ENCODE data around the gene FOSL1. TPM values are rescaled to one million over a fixed set of nuclear protein-coding genes. Genes with fewer than 3 reads are reported as not detected.

Gene FOSL1
- total RNA-seq, 1 experiment from 2014 or later = 20.5 TPM

DNA sequence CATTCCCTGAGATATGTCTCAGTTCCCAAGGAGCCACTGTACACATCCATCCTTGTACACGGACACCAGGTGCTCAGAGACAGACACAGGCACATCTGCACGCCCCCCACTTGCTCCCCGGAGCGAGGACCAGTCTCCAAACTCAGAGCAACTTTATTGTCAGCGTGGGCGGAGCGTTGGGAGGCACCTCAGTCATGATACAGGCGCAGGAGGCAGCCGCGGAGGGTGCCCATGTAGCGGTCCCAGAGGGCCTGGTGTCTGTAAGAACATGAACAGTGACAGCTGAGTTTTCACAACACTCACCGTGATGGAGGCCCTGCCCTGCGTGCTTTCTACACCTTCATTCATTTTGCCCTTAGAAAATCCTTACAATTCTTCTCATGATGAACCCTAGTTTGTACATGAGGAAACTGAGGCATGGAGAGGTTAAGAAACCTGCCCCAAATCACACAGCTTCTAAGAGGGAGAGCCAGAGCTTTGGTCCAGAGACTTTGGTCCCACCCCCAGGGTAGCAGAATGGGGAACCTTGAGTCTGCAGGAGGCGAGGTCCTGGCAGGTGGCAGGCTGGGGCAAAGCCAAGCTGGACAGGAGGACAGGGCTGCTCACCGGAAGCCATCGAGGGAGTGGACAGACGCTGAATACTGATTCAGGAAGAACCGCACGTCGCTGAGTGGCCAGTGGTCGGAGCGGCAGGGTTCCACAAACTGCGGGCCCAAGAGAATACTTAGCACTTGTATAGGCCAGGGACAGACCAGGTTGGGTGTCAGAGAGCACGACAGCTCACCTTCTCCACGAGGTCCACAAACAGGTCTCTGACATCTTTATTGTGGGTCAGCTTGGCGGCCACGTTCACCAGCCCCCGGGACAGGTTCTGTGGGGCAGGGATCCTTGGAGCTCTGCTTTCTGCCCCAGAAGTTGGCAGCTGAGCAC lies 16.1 kb downstream of the FOSL1 start:
- Mint-ChIP-seq H3K36me3 (peaks cover 42% of the 10 kb centered on the region), H3K9me3 (no peaks in the 10 kb centered on the region), H3K27me3 (ENCODE audit: low read depth) (peaks cover 4% of the 10 kb centered on the region), H3K27ac (no peak overlapping the region), H3K4me3 (no peak overlapping the region), H3K4me1 (peaks cover 17% of the 10 kb centered on the region)
- ATAC-seq (no peak), DNase-seq (ENCODE audit: low spot score) (no peak)
- ChIA-PET POLR2A (interaction anchor here (0.6 to 2.2 kb wide), 3 partner anchors 17 to 33 kb away, joined by 3 to 16 read pairs (median 4); partner anchors contain the start of gene CFL1), CTCF (interaction anchor here (0.5 to 11.9 kb wide), 71 partner anchors 10 to 870 kb away, joined by 3 to 539 read pairs (median 5); partner anchors contain the start of genes AP5B1, ARL2, BANF1 and CFL1)
- TF ChIP-seq ZNF423 (CRISPR knock-in tag; IDR thresholded peaks at IDR 0.05) = no peak
- TF ChIP-seq, protein P1, sequence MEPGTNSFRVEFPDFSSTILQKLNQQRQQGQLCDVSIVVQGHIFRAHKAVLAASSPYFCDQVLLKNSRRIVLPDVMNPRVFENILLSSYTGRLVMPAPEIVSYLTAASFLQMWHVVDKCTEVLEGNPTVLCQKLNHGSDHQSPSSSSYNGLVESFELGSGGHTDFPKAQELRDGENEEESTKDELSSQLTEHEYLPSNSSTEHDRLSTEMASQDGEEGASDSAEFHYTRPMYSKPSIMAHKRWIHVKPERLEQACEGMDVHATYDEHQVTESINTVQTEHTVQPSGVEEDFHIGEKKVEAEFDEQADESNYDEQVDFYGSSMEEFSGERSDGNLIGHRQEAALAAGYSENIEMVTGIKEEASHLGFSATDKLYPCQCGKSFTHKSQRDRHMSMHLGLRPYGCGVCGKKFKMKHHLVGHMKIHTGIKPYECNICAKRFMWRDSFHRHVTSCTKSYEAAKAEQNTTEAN (CRISPR knock-in tag; IDR thresholded peaks at IDR 0.05) = no peak
- TF ChIP-seq NFYB (CRISPR knock-in tag; conservative IDR thresholded peaks at IDR 0.05; ENCODE audit: low read depth) = no peak
- no peak for TF ChIP-seq ZNF232 (CRISPR knock-in tag; IDR thresholded peaks at IDR 0.05)
- TF ChIP-seq NFATC4 (CRISPR knock-in tag; IDR thresholded peaks at IDR 0.05) = no peak
- TF ChIP-seq, protein P2, sequence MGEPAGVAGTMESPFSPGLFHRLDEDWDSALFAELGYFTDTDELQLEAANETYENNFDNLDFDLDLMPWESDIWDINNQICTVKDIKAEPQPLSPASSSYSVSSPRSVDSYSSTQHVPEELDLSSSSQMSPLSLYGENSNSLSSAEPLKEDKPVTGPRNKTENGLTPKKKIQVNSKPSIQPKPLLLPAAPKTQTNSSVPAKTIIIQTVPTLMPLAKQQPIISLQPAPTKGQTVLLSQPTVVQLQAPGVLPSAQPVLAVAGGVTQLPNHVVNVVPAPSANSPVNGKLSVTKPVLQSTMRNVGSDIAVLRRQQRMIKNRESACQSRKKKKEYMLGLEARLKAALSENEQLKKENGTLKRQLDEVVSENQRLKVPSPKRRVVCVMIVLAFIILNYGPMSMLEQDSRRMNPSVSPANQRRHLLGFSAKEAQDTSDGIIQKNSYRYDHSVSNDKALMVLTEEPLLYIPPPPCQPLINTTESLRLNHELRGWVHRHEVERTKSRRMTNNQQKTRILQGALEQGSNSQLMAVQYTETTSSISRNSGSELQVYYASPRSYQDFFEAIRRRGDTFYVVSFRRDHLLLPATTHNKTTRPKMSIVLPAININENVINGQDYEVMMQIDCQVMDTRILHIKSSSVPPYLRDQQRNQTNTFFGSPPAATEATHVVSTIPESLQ (CRISPR knock-in tag; IDR thresholded peaks at IDR 0.05) = no peak
- TF ChIP-seq, protein P3, sequence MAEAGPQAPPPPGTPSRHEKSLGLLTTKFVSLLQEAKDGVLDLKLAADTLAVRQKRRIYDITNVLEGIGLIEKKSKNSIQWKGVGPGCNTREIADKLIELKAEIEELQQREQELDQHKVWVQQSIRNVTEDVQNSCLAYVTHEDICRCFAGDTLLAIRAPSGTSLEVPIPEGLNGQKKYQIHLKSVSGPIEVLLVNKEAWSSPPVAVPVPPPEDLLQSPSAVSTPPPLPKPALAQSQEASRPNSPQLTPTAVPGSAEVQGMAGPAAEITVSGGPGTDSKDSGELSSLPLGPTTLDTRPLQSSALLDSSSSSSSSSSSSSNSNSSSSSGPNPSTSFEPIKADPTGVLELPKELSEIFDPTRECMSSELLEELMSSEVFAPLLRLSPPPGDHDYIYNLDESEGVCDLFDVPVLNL (CRISPR knock-in tag; IDR thresholded peaks at IDR 0.05; ENCODE audit: borderline replicate concordance, low read depth) = no peak
- no peak for TF ChIP-seq ZNF121 (CRISPR knock-in tag; IDR thresholded peaks at IDR 0.05)
- no peak for TF ChIP-seq GABPB1 (CRISPR knock-in tag; IDR thresholded peaks at IDR 0.05)
- no peak for TF ChIP-seq TP53 (CRISPR knock-in tag; IDR thresholded peaks at IDR 0.05)

DNA sequence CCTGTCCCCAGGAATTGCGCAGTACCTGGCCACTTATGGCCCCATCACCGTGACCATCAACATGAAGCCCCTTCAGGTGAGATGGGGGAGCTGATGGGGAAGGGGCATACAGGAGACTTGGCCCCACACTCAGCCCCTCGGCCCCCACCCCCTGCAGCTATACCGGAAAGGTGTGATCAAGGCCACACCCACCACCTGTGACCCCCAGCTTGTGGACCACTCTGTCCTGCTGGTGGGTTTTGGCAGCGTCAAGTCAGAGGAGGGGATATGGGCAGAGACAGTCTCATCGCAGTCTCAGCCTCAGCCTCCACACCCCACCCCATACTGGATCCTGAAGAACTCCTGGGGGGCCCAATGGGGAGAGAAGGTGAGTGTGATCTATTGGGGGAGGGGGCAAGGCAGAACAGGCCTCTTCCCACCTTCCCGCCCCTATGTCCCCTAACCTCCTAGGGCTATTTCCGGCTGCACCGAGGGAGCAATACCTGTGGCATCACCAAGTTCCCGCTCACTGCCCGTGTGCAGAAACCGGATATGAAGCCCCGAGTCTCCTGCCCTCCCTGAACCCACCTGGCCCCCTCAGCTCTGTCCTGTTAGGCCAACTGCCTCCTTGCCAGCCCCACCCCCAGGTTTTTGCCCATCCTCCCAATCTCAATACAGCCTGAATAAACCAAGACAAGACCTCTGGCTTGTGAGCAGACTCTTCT lies 17.0 kb downstream of the FOSL1 start:
- ChIA-PET POLR2A (interaction anchor here (2.2 kb wide), 1 partner anchor 32 kb away, joined by 16 read pairs; no protein-coding TSS in a partner anchor), CTCF (interaction anchor here (2.0 to 11.9 kb wide), 4 partner anchors 12 to 105 kb away, joined by 21 to 539 read pairs (median 40); partner anchors contain the start of genes CFL1, EFEMP2 and MUS81)
- Mint-ChIP-seq H3K27me3 (ENCODE audit: low read depth) (peaks cover 3% of the 10 kb centered on the region; the same call in 1 of the 2 replicates), H3K27ac (no peak overlapping the region), H3K36me3 (peaks cover 42% of the 10 kb centered on the region), H3K4me3 (no peak overlapping the region), H3K9me3 (no peaks in the 10 kb centered on the region), H3K4me1 (peaks cover 14% of the 10 kb centered on the region)
- DNase-seq (ENCODE audit: low spot score) (no peak), ATAC-seq (no peak)
- TF ChIP-seq FOXJ3 (CRISPR knock-in tag; IDR thresholded peaks at IDR 0.05; ENCODE audit: borderline replicate concordance) (no peak), TP53 (CRISPR knock-in tag; IDR thresholded peaks at IDR 0.05) (no peak), PRRX2 (CRISPR knock-in tag; IDR thresholded peaks at IDR 0.05) (no peak), CBFB (CRISPR knock-in tag; IDR thresholded peaks at IDR 0.05; ENCODE audit: low read depth) (no peak), RELA (CRISPR knock-in tag; IDR thresholded peaks at IDR 0.05; ENCODE audit: borderline replicate concordance) (no peak), JUN (CRISPR knock-in tag; IDR thresholded peaks at IDR 0.05) (no peak), ZNF219 (CRISPR knock-in tag; IDR thresholded peaks at IDR 0.05; ENCODE audit: borderline replicate concordance) (no peak)
- TF ChIP-seq, protein P4, sequence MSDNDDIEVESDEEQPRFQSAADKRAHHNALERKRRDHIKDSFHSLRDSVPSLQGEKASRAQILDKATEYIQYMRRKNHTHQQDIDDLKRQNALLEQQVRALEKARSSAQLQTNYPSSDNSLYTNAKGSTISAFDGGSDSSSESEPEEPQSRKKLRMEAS (CRISPR knock-in tag; IDR thresholded peaks at IDR 0.05) = no peak
- TF ChIP-seq, protein P5, sequence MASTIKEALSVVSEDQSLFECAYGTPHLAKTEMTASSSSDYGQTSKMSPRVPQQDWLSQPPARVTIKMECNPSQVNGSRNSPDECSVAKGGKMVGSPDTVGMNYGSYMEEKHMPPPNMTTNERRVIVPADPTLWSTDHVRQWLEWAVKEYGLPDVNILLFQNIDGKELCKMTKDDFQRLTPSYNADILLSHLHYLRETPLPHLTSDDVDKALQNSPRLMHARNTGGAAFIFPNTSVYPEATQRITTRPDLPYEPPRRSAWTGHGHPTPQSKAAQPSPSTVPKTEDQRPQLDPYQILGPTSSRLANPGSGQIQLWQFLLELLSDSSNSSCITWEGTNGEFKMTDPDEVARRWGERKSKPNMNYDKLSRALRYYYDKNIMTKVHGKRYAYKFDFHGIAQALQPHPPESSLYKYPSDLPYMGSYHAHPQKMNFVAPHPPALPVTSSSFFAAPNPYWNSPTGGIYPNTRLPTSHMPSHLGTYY (CRISPR knock-in tag; IDR thresholded peaks at IDR 0.05) = no peak
- TF ChIP-seq, protein P6, sequence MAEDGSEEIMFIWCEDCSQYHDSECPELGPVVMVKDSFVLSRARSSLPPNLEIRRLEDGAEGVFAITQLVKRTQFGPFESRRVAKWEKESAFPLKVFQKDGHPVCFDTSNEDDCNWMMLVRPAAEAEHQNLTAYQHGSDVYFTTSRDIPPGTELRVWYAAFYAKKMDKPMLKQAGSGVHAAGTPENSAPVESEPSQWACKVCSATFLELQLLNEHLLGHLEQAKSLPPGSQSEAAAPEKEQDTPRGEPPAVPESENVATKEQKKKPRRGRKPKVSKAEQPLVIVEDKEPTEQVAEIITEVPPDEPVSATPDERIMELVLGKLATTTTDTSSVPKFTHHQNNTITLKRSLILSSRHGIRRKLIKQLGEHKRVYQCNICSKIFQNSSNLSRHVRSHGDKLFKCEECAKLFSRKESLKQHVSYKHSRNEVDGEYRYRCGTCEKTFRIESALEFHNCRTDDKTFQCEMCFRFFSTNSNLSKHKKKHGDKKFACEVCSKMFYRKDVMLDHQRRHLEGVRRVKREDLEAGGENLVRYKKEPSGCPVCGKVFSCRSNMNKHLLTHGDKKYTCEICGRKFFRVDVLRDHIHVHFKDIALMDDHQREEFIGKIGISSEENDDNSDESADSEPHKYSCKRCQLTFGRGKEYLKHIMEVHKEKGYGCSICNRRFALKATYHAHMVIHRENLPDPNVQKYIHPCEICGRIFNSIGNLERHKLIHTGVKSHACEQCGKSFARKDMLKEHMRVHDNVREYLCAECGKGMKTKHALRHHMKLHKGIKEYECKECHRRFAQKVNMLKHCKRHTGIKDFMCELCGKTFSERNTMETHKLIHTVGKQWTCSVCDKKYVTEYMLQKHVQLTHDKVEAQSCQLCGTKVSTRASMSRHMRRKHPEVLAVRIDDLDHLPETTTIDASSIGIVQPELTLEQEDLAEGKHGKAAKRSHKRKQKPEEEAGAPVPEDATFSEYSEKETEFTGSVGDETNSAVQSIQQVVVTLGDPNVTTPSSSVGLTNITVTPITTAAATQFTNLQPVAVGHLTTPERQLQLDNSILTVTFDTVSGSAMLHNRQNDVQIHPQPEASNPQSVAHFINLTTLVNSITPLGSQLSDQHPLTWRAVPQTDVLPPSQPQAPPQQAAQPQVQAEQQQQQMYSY (CRISPR knock-in tag; IDR thresholded peaks at IDR 0.05) = no peak
- TF ChIP-seq, protein P7, sequence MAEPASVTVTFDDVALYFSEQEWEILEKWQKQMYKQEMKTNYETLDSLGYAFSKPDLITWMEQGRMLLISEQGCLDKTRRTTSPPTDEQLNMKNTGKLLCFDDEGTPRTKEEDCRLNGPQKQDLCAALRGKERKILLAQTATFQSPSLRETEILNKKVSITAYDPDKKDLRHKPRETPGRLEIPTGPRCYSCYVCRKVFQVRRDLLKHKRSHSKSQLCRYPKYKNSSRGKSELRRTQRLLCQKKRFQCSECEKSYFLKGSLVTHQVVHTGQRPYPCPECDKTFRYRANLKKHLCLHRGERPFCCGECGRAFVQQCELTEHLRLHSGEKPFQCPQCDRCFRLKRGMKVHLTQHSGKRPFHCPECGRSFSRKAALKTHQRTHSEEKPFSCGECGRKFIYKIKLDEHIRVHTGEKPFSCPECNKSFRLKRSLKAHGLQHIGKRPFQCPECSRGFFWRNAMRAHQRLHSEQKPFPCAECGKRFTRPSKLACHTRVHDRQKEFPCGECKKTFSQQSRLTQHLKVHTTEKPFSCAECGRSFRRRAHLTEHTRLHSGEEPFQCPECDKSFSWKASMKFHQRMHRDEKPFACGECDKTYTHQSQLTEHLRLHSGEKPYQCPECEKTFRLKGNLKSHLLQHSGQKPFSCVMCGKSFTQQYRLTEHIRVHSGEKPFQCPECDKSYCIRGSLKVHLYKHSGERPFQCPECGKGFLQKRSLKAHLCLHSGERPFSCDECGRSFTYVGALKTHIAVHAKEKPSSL (CRISPR knock-in tag; conservative IDR thresholded peaks at IDR 0.05) = no peak
